Liver (tissue), 3 donors: Measurements from ENCODE around the gene EIF2B2.

ENCODE experiments used
- CTCF ChIP-seq: fragments of 150-350 bp; IDR thresholded peaks from 2 replicates; pipeline ENCODE4 v1.5.1; 2017; ENCODE audit warnings: improper control_type of control experiment, low read depth, low read length; ENCODE audit not compliant: missing input control
- FOXA1 ChIP-seq: IDR thresholded peaks from 2 replicates; pipeline ENCODE4 v1.6.1; 2016; ENCODE audit warnings: antibody characterized with exemption
- NR2F2 ChIP-seq: IDR thresholded peaks from 2 replicates; pipeline ENCODE4 v1.6.1; 2016; ENCODE audit warnings: antibody characterized with exemption
- RAD21 ChIP-seq, 2 donors: IDR thresholded peaks; 2 replicates each; pipeline ENCODE4 v1.6.1; 2016; ENCODE audit warnings: antibody characterized with exemption in 2 of 2, mild to moderate bottlenecking in 2 of 2
- RXRA ChIP-seq, 2 donors: IDR thresholded peaks; 2 replicates each; pipeline ENCODE4 v1.6.1; 2017 to 2018; ENCODE audit warnings: antibody characterized with exemption in 2 of 2, mild to moderate bottlenecking in 1 of 2
- SP1 ChIP-seq: IDR thresholded peaks from 2 replicates; pipeline ENCODE4 v1.6.1; 2018; ENCODE audit warnings: antibody characterized with exemption, mild to moderate bottlenecking
- TAF1 ChIP-seq: conservative IDR thresholded peaks from 2 replicates; pipeline ENCODE4 v1.6.1; 2016; ENCODE audit warnings: antibody characterized with exemption, mild to moderate bottlenecking
- TF ChIP-seq, protein P1 (sequence below): IDR thresholded peaks from 2 replicates; pipeline ENCODE4 v1.6.1; 2016; ENCODE audit warnings: antibody characterized with exemption
- donor health status: healthy.
- donor health status: healthy.

GRCh38 chr14:75047506-75047905, 44.8 kb downstream of the EIF2B2 start:
- TF ChIP-seq CTCF (no peak), RXRA (IDR thresholded peaks at IDR 0.05) (no peak), RAD21 (IDR thresholded peaks at IDR 0.05) (no peak), SP1 (no peak), TAF1 (no peak), FOXA1 (no peak), NR2F2 (no peak)
- TF ChIP-seq, protein P1, sequence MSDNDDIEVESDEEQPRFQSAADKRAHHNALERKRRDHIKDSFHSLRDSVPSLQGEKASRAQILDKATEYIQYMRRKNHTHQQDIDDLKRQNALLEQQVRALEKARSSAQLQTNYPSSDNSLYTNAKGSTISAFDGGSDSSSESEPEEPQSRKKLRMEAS: no peak
